Osteocyte (in vitro differentiated cells): Measurements from ENCODE around the gene DMAC1. TPM values are rescaled to one million over a fixed set of nuclear protein-coding genes. Genes with fewer than 3 reads are reported as not detected.

Experiments
- DNase-seq: peaks from one replicate; pipeline ENCODE4 v3.0.0; 2021; ENCODE audit warnings: mixed read lengths; ENCODE audit not compliant: unreplicated experiment; ENCODE audit errors: extremely low spot score
- H3K27ac Mint-ChIP-seq: one replicate; pipeline ENCODE4 v1.8.0; 2021; ENCODE audit warnings: mild to moderate bottlenecking, mixed read lengths; ENCODE audit not compliant: unreplicated experiment
- H3K27me3 Mint-ChIP-seq: one replicate; pipeline ENCODE4 v1.8.0; 2021; ENCODE audit warnings: mixed read lengths; ENCODE audit not compliant: unreplicated experiment
- H3K36me3 Mint-ChIP-seq: one replicate; pipeline ENCODE4 v1.8.0; 2021; ENCODE audit warnings: mixed read lengths; ENCODE audit not compliant: unreplicated experiment
- H3K4me1 Mint-ChIP-seq: one replicate; pipeline ENCODE4 v1.8.0; 2021; ENCODE audit warnings: mixed read lengths; ENCODE audit not compliant: unreplicated experiment
- H3K4me3 Mint-ChIP-seq: one replicate; pipeline ENCODE4 v1.8.0; 2021; ENCODE audit warnings: mild to moderate bottlenecking, moderate library complexity, mixed read lengths; ENCODE audit not compliant: unreplicated experiment
- H3K9me3 Mint-ChIP-seq: one replicate; pipeline ENCODE4 v1.8.0; 2021; ENCODE audit warnings: mixed read lengths; ENCODE audit not compliant: unreplicated experiment
- total RNA-seq: library from RNA; stranded (reverse); gene quantifications from 2 replicates; pipeline ENCODE4 v1.2.1, GENCODE V29; 2021
- TF ChIP-seq, protein P1 (sequence below): fragments of 200-600 bp; sonication (generic); IDR thresholded peaks from 2 replicates; pipeline ENCODE4 v1.5.0; 2021; ENCODE audit warnings: antibody characterized with exemption, mild to moderate bottlenecking, moderate library complexity

The DMAC1 gene
- total RNA-seq, 1 donor from 2014 or later: 41.6 TPM

- no peak overlapping the region for H3K27ac Mint-ChIP-seq
- H3K9me3 Mint-ChIP-seq: peaks cover 4% of the 10 kb centered on the region
- no peak for DNase-seq
- no peaks in the 10 kb centered on the region for H3K4me1 Mint-ChIP-seq
- no peaks in the 10 kb centered on the region for H3K27me3 Mint-ChIP-seq
- H3K36me3 Mint-ChIP-seq: no peaks in the 10 kb centered on the region
- no peak overlapping the region for H3K4me3 Mint-ChIP-seq
- TF ChIP-seq, protein P1, sequence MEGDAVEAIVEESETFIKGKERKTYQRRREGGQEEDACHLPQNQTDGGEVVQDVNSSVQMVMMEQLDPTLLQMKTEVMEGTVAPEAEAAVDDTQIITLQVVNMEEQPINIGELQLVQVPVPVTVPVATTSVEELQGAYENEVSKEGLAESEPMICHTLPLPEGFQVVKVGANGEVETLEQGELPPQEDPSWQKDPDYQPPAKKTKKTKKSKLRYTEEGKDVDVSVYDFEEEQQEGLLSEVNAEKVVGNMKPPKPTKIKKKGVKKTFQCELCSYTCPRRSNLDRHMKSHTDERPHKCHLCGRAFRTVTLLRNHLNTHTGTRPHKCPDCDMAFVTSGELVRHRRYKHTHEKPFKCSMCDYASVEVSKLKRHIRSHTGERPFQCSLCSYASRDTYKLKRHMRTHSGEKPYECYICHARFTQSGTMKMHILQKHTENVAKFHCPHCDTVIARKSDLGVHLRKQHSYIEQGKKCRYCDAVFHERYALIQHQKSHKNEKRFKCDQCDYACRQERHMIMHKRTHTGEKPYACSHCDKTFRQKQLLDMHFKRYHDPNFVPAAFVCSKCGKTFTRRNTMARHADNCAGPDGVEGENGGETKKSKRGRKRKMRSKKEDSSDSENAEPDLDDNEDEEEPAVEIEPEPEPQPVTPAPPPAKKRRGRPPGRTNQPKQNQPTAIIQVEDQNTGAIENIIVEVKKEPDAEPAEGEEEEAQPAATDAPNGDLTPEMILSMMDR: no peak
Measured at GRCh38 chr9:7834531-7834930, 35.0 kb upstream of the DMAC1 start.

GRCh38 chr9:7828334-7828733, 28.8 kb upstream of the DMAC1 start:
- Mint-ChIP-seq H3K9me3 (no peaks in the 10 kb centered on the region), H3K4me1 (no peaks in the 10 kb centered on the region), H3K36me3 (no peaks in the 10 kb centered on the region), H3K27ac (no peak overlapping the region), H3K4me3 (no peak overlapping the region), H3K27me3 (no peaks in the 10 kb centered on the region)
- DNase-seq: no peak
- TF ChIP-seq, protein P1: no peak

GRCh38 chr9:7827792-7828191, 28.2 kb upstream of the DMAC1 start:
- Mint-ChIP-seq H3K4me1 (no peaks in the 10 kb centered on the region), H3K27me3 (no peaks in the 10 kb centered on the region), H3K4me3 (no peak overlapping the region), H3K27ac (no peak overlapping the region), H3K9me3 (no peaks in the 10 kb centered on the region), H3K36me3 (no peaks in the 10 kb centered on the region)
- TF ChIP-seq, protein P1: no peak
- DNase-seq: no peak

- DNase-seq: no peak
- Mint-ChIP-seq H3K4me1 (no peaks in the 10 kb centered on the region), H3K36me3 (no peaks in the 10 kb centered on the region), H3K27ac (no peak overlapping the region), H3K4me3 (no peak overlapping the region), H3K9me3 (no peaks in the 10 kb centered on the region), H3K27me3 (no peaks in the 10 kb centered on the region)
- TF ChIP-seq, protein P1: no peak
Measured at GRCh38 chr9:7827056-7827455, 27.5 kb upstream of the DMAC1 start.

DNA sequence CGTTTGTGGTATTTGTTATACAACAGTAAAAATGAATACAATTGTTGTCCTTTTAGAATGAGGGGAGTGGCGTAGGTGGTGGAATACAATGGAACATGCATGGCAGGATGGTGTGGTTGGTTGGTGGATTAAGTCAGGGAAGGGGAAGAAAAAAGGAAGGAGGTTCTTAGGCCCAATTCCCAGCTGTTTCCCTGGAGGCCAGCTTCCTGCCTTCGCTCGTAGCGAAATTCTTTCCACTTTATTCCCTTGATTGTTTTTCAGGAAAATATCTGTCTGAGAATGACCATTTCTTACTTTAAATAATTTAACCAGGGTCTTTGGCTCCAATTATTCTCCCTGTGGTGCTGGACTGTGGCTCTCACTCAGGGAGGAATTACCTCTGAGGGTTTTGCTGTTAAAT, 24.1 kb upstream of the DMAC1 start:
- Mint-ChIP-seq H3K4me1 (no peaks in the 10 kb centered on the region), H3K9me3 (no peaks in the 10 kb centered on the region), H3K36me3 (no peaks in the 10 kb centered on the region), H3K4me3 (no peak overlapping the region), H3K27me3 (no peaks in the 10 kb centered on the region), H3K27ac (no peak overlapping the region)
- TF ChIP-seq, protein P1: no peak
- no peak for DNase-seq
